ENCODE measurements around the gene NF2. TPM values are rescaled to one million over a fixed set of nuclear protein-coding genes. Genes with fewer than 3 reads are reported as not detected.

The NF2 gene
- total and polyA plus RNA-seq, 2 of the 8 experiments (the other 6 are each of a cell fraction or from before 2014, with no cell fraction given), result 17.6 to 53.6 TPM

DNA sequence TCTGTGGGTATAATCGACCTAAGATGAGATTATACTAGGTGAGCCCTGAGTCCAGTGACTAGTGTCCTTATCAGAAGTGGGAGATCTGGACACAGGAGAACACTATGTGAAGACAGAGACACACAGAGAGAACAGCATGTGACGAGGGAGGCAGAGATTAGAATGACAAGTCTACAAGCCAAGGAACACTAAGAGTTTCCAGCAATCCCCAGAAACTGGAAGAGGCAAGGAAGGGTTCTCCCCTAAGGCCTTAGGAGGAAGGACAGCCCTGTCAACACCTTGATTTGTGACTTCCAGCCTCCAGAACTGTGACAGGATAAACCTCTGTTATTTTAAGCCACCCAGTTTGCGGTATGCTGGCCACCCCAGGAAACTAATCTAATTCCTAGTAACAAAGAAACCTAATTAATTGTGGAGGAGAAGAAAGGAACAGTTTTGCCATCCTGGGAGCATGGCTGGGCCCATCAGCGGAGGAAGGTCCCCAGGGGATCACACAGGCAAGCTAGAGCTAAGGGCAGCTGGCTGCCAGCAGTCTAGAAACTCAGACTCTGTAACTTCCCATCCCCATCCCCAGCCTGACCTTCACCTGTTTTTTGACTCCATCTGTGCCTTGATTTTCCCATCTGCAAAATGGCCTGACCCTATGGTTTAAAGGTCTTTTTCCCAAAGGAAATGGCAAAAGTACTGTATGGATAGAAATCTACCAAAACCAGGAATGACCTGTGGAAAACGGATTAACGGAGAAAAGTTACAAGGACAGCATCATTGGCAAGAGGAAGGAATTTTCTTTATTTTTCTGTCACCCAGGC lies 39.6 kb upstream of the NF2 start (continued):
- TF ChIP-seq, protein P1, sequence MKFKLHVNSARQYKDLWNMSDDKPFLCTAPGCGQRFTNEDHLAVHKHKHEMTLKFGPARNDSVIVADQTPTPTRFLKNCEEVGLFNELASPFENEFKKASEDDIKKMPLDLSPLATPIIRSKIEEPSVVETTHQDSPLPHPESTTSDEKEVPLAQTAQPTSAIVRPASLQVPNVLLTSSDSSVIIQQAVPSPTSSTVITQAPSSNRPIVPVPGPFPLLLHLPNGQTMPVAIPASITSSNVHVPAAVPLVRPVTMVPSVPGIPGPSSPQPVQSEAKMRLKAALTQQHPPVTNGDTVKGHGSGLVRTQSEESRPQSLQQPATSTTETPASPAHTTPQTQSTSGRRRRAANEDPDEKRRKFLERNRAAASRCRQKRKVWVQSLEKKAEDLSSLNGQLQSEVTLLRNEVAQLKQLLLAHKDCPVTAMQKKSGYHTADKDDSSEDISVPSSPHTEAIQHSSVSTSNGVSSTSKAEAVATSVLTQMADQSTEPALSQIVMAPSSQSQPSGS (IDR thresholded peaks at IDR 0.05; ENCODE audit: low read length), result no peak
- no peak for TF ChIP-seq CTBP2 (IDR thresholded peaks at IDR 0.05; ENCODE audit: borderline replicate concordance, insufficient read depth, insufficient read length, low read length)
- TF ChIP-seq POU5F1 (IDR thresholded peaks at IDR 0.05; ENCODE audit: low read depth, low read length), result no peak
- TF ChIP-seq, protein P2, sequence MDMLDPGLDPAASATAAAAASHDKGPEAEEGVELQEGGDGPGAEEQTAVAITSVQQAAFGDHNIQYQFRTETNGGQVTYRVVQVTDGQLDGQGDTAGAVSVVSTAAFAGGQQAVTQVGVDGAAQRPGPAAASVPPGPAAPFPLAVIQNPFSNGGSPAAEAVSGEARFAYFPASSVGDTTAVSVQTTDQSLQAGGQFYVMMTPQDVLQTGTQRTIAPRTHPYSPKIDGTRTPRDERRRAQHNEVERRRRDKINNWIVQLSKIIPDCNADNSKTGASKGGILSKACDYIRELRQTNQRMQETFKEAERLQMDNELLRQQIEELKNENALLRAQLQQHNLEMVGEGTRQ (IDR thresholded peaks at IDR 0.05; ENCODE audit: low read length), result no peak
- TF ChIP-seq ASH2L (IDR thresholded peaks at IDR 0.05; ENCODE audit: low read length), result no peak
- TF ChIP-seq NANOG (IDR thresholded peaks at IDR 0.05; ENCODE audit: insufficient read depth, low read depth, low read length, poor library complexity, severe bottlenecking), result no peak
- TF ChIP-seq RNF2 (IDR thresholded peaks at IDR 0.05; ENCODE audit: borderline replicate concordance, low read depth, low read length, missing control alignments, poor library complexity, severe bottlenecking), result no peak
